HFFc6 (cell line): ENCODE results near the gene PLCL1. TPM values are rescaled to one million over a fixed set of nuclear protein-coding genes. Genes with fewer than 3 reads are reported as not detected.

Experiments
- DNase-seq: peaks from one replicate; pipeline ENCODE4 v3.0.0-alpha.2; 2018
- H3K27ac Mint-ChIP-seq: 2 replicates; pipeline ENCODE4 v1.8.0; 2020; ENCODE audit warnings: mild to moderate bottlenecking, mixed read lengths
- H3K27me3 Mint-ChIP-seq: 2 replicates; pipeline ENCODE4 v1.8.0; 2021; ENCODE audit warnings: mild to moderate bottlenecking, moderate library complexity, mixed read lengths; ENCODE audit not compliant: insufficient read depth
- H3K36me3 Mint-ChIP-seq: 2 replicates; pipeline ENCODE4 v1.8.0; 2021; ENCODE audit warnings: low read depth, mixed read lengths
- H3K4me1 Mint-ChIP-seq: 2 replicates; pipeline ENCODE4 v1.8.0; 2020; ENCODE audit warnings: low read depth, mixed read lengths
- H3K4me3 Mint-ChIP-seq: 2 replicates; pipeline ENCODE4 v1.8.0; 2020; ENCODE audit warnings: mild to moderate bottlenecking, moderate library complexity, mixed read lengths
- H3K9me3 Mint-ChIP-seq: 2 replicates; pipeline ENCODE4 v1.8.0; 2020; ENCODE audit warnings: mild to moderate bottlenecking, mixed read lengths
- CTCF ChIP-seq: fragments of 200-600 bp; sonication (generic); IDR thresholded peaks from 2 replicates; pipeline ENCODE4 v1.5.0; 2021; ENCODE audit warnings: antibody characterized with exemption, mild to moderate bottlenecking
- total RNA-seq, 6 experiments: library from RNA; stranded (reverse); fragmentation: NEBNext Ultra II Directional; extraction: Animal tissue kit (Norgen Biotek cat#: 25700); gene quantifications; 2 replicates in 1 of 6; 3 replicates in 5 of 6; pipeline ENCODE4 v1.2.3, GENCODE V29; 2021

Gene PLCL1
- total RNA-seq, 6 experiments from 2014 or later = 0.03 to 0.14 (median 0.12) TPM; not detected in 2

GRCh38 chr2:197972061-197972460 lies 167.7 kb downstream of the PLCL1 start:
- Mint-ChIP-seq H3K4me1 (peaks cover 16% of the 10 kb centered on the region; the same call in 1 of the 2 replicates), H3K27ac (no peak overlapping the region)

GRCh38 chr2:197972587-197972986 lies 168.2 kb downstream of the PLCL1 start:
- H3K27ac Mint-ChIP-seq = no peak overlapping the region
- TF ChIP-seq CTCF = no peak
- H3K27me3 Mint-ChIP-seq = no peaks in the 10 kb centered on the region; the same call in 1 of the 2 replicates
- H3K4me3 Mint-ChIP-seq = no peak overlapping the region
- no peaks in the 10 kb centered on the region for H3K36me3 Mint-ChIP-seq
- H3K4me1 Mint-ChIP-seq = peaks cover 16% of the 10 kb centered on the region; the same call in 1 of the 2 replicates
- DNase-seq = no peak
- peaks cover 5% of the 10 kb centered on the region for H3K9me3 Mint-ChIP-seq

More at GRCh38 chr2:197972061-197972460, 167.7 kb downstream of the PLCL1 start:
- H3K9me3 Mint-ChIP-seq = peaks cover 5% of the 10 kb centered on the region
- peak; percentile 55 for DNase-seq
- no peaks in the 10 kb centered on the region; the same call in 1 of the 2 replicates for H3K27me3 Mint-ChIP-seq
- no peaks in the 10 kb centered on the region for H3K36me3 Mint-ChIP-seq
- no peak overlapping the region for H3K4me3 Mint-ChIP-seq
- no peak for TF ChIP-seq CTCF

GRCh38 chr2:197973772-197974171 lies 169.4 kb downstream of the PLCL1 start:
- Mint-ChIP-seq H3K9me3 (peaks cover 5% of the 10 kb centered on the region), H3K27me3 (no peaks in the 10 kb centered on the region; the same call in 1 of the 2 replicates), H3K4me1 (peaks cover 16% of the 10 kb centered on the region; the same call in 1 of the 2 replicates), H3K27ac (no peak overlapping the region), H3K4me3 (no peak overlapping the region), H3K36me3 (no peaks in the 10 kb centered on the region)
- TF ChIP-seq CTCF = no peak
- peak; percentile 9 for DNase-seq

GRCh38 chr2:197975931-197976519 lies 171.6 kb downstream of the PLCL1 start:
- peaks cover 5% of the 10 kb centered on the region for H3K9me3 Mint-ChIP-seq
- no peak for TF ChIP-seq CTCF
- no peaks in the 10 kb centered on the region; the same call in 1 of the 2 replicates for H3K27me3 Mint-ChIP-seq
- H3K27ac Mint-ChIP-seq = no peak overlapping the region
- no peak overlapping the region for H3K4me3 Mint-ChIP-seq
- no peak for DNase-seq
- H3K36me3 Mint-ChIP-seq = no peaks in the 10 kb centered on the region
- H3K4me1 Mint-ChIP-seq = peaks cover 6% of the 10 kb centered on the region; the same call in 1 of the 2 replicates

- Mint-ChIP-seq H3K4me3 (no peak overlapping the region), H3K27ac (no peak overlapping the region), H3K4me1 (no peaks in the 10 kb centered on the region; the same call in 1 of the 2 replicates), H3K36me3 (no peaks in the 10 kb centered on the region), H3K9me3 (peaks cover 5% of the 10 kb centered on the region), H3K27me3 (no peaks in the 10 kb centered on the region; the same call in 1 of the 2 replicates)
- no peak for DNase-seq
- TF ChIP-seq CTCF = no peak
Measured at GRCh38 chr2:197978971-197979370, 174.6 kb downstream of the PLCL1 start.
